IPS-NIHi7 (cell line): ENCODE results near the gene PLEK.
"Not testable (repeated sequence)": the region's sequence is repeated elsewhere in the genome, so short reads cannot be mapped to it uniquely, and the experiment has no call there.

Source experiments
- DNase-seq: peaks from one replicate; pipeline ENCODE4 v3.0.0; 2012; ENCODE audit warnings: mixed read lengths; ENCODE audit errors: extremely low spot score

PLEK gene

GRCh38 chr2:68352651-68353391 is 12.3 kb upstream of the PLEK start:
- no peak for DNase-seq

GRCh38 chr2:68356599-68357239 is 8.4 kb upstream of the PLEK start:
- DNase-seq, result no peak

DNA sequence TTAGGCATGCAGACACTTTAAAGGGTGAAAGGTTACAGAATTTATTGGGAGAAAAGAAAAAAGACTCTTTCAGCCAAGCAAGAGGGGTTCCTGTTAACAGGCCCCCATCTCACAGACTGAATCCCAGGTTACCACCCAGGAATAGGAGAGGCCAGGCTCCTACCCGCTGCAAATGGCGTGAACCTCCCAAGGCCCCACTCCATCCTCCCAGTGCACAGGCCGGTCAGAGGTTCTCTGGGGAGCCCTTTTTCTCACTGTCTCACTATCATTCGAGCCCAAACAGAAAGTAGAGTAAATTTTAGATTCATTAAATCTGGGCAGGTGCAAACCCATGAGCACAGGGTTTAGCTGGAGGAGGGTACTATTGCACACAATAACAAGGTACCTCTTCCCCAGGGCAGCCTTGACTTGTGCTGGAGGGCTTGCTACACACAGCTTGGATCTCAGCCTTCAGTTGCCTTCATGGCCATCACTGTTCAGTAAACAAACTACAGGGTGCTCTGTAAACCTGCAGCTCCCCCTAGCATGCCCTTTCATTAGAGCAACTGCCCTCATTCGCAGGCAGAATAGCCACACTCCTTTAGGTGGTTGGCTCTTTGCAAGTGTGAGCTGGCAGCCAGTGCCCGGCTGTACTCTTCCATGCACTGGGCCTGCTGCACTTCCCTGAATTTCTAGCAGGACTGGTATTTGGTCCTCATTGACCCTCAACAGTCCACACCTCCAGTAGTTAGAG is 7.3 kb upstream of the PLEK start:
- DNase-seq, result peak; percentile 79

- DNase-seq, result no peak
These were observed 5.2 kb upstream of the PLEK start for GRCh38 chr2:68359889-68360288.

DNA sequence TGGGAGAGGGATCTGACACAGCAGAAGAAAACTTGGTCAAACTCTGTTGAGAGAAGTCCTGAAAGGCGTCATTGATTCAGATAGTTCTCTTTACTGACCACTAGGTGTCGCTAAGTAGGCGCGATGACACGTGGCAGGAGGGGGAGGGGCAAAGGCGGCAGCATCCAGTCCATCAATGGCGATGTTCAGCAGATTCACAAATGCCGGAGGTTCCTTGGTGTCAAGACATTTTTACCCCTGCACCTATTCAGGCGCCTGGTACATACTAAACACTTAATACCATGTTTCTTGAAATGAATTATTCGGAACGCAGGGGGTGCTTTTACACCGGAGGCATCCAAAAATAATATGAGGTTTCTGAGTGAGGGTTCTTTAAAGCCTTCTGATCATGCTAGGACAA is 3.0 kb upstream of the PLEK start:
- peak; percentile 84 for DNase-seq

DNA sequence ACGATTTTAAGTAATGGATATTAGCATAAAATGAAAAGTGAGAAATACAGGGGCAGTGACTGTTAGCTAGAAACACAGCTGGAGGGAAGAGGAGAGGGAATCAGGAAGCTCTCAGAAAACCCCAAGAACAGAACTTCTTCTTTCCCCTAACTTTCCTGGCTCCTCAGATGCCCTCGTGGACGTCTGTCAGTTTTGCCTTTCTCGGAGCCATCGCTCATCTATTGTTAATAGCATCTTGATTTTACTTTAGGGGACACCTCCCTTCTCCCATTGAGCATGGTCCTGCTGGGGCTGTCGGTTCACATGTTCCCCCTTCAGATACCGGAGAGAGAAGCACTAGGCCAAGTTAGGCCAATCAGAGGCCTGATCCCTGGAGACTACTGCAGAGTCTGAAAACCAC is 2.3 kb upstream of the PLEK start:
- DNase-seq, result no peak

GRCh38 chr2:68363721-68364120 is 1.4 kb upstream of the PLEK start:
- DNase-seq, result no peak

GRCh38 chr2:68366083-68366560 is 1.0 kb downstream of the PLEK start:
- DNase-seq, result no peak

- no peak for DNase-seq
These were observed 3.0 kb downstream of the PLEK start for GRCh38 chr2:68367953-68368653.

GRCh38 chr2:68368654-68369336 is 3.7 kb downstream of the PLEK start:
- DNase-seq, result no peak

DNA sequence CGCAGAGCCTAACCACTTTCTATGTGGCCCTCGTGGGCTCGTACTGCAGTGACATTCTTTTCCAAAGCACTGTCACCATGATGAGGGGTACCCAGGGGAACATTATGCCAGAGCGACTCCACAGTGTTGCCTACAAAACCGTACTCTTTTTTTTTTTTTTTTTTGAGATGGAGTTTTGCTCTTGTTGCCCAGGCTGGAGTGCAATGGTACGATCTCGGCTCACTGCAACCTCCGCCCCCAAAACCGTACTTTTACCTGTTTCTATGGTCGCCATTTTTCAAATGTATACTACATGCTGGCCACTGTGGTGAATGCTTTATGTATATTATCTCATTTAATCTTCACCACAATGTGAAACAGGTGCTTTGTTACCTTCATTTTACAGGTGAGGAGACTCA is 4.3 kb downstream of the PLEK start:
- no peak for DNase-seq

GRCh38 chr2:68371138-68371537 is 6.1 kb downstream of the PLEK start:
- no peak for DNase-seq

DNA sequence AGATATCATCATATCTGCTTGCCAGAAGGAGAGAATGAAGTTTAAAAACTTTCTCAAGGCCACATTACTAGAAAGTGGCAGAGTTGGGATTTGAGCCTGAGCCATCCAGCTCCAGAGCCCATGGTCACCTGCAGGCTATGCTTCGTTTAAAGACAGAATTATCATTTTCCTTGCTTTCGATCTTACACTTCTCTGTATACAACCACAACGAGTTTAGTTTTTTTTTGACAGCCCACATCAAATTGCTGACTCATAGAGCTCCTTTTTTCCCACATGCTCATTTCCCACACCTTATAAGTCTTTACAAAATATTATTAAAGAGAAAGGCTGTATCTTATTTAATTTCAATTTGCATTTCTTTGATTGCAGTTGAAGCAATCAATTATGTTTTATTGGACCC is 6.5 kb downstream of the PLEK start:
- DNase-seq, result no peak

DNA sequence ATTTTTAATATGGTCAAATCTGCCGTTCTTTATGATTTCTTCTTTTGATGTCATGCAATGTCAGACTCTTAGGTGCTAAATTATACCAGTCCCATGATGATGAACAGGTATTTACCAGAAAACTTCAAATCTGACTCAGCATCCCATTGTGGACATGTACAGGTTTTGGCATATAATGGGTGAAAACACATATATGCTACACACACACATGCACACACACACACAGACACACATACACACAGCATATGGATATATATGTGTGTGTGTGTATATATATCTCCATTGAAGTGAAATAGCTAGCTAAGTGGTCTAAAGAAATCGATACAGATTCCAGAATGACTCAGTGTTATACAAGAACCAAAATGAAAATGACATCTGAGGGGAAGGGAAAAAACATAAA is 7.4 kb downstream of the PLEK start:
- no peak for DNase-seq

- DNase-seq, result no peak
These were observed 9.1 kb downstream of the PLEK start for GRCh38 chr2:68374184-68374583.

- DNase-seq, result no peak
These were observed 10.5 kb downstream of the PLEK start for GRCh38 chr2:68375582-68375981.

- DNase-seq, result no peak
These were observed 12.2 kb downstream of the PLEK start for GRCh38 chr2:68377137-68377780.

GRCh38 chr2:68378779-68379178 is 13.7 kb downstream of the PLEK start:
- DNase-seq, result not testable (repeated sequence)

- no peak for DNase-seq
These were observed 14.2 kb downstream of the PLEK start for GRCh38 chr2:68379184-68379708.

GRCh38 chr2:68383778-68384177 is 18.7 kb downstream of the PLEK start:
- no peak for DNase-seq
